GM19238 (cell line): ENCODE measurements around the gene ATP11A.

Source experiments
- DNase-seq: peaks from one replicate; pipeline ENCODE4 v3.0.0; 2011; ENCODE audit warnings: low spot score; ENCODE audit not compliant: insufficient read length

The ATP11A gene

GRCh38 chr13:112709825-112710783 lies 20.3 kb downstream of the ATP11A start:
- DNase-seq, result no peak

GRCh38 chr13:112710855-112711527 lies 21.2 kb downstream of the ATP11A start:
- no peak for DNase-seq

- DNase-seq, result no peak
Observed at GRCh38 chr13:112711528-112712265, 21.9 kb downstream of the ATP11A start.

- DNase-seq, result no peak
Observed at GRCh38 chr13:112712451-112713207, 22.8 kb downstream of the ATP11A start.

DNA sequence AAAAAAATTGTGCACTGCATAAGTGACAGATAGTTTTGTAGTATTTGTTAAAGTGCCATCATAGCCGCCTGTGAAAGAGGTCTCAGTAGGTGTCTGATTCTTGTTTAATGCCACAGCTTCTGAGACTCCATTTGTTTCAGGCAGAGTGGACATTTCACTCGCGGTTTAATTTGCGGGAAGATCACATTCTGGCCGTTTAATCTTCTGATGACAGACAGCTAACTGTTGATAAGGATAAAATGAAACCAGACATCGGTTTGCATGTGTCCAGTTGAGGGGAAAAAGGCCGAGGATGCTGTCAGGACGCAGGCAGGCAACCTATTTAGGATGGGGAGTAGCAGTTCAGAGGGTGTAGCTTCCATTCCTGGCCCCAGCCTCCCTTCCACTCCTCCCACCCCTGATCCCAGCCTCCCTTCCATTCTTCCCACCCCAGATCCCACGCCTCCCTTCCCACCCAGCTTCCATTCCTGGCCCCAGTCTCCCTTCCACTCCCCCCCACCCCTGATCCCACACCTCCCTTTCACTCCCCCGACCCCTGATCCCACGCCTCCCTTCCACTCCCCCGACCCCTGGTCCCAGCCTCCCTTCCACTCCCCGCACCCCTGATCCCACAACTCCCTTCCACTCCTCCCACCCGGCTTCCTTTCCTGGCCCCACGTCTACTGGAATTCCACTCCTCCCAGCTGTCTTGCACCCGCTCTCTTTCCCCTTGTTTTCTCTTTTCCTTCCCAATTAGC lies 23.8 kb downstream of the ATP11A start:
- DNase-seq, result no peak

DNA sequence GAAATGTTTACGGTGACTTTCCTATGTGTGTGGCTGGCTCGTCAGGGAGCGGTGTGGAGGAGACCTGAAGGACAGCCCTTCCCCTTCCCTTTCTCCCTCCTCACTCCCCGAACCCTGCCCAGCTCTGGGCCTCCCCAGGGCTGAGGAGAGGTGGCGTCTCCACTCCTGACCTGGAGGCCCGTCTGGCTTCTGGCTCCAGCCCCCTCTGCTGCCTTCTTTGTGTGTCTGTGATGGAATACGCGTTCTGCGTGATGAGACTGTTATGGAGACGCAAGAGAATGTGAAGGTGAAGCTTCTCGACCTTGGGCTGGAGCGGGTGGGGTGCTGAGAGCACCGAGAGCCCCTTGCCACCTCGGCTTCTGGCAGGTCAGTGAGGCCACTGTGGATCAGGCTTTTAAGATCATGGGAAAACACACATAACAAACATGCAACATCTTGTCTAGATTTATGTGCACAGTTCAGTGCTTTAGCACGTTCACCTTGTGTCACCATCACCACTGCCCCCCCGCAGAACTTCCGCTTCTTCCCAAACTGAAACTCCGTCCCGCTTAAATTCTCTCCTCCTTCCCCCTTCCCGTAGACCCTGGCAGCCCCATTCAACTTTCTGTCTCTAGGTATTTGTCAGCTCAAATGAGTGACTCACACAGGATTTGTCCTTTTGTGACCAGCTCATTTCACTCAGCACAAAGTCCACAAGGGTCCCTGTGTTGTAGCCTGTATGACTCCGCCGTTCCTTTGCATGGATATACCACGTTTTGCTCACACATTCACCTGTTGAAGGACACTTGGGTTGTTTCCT lies 24.7 kb downstream of the ATP11A start:
- DNase-seq, result no peak

DNA sequence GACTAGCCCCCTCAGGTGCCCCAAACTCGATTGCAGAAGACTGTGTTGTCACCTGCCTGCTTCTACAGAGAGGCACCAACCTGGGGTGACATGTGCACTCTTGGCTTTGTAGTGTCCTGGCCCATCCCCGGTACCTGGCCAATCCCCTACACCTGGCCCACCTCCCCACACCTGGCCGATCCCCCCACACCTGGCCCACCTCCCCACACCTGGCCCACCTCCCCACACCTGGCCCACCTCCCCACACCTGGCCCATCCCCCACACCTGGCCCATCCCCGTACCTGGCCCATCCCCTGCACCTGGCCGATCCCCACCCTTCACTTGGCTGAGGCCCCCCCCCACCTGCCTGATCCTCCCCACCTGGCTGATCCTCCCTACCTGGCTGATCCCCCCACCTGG lies 25.4 kb downstream of the ATP11A start:
- no peak for DNase-seq

- no peak for DNase-seq
Observed at GRCh38 chr13:112715715-112716460, 26.1 kb downstream of the ATP11A start.

DNA sequence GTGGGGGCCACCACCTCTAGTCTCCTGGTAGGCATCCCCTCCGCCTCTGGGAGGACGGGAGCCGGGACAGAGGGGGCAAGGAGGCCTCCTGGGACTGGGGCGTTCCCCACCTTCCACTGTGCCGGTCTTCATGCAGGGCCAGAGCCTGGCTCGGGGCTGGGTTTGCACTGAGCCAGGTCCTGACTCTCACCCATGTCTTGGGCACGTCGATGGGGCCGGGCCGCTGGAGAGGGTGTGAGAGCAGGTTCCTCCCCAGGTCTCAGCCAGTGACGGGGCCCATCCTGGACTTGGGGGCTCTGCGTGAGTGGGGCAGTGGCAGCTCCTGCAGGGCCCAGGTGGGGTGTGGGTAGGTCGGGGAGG lies 26.6 kb downstream of the ATP11A start:
- DNase-seq, result no peak

DNA sequence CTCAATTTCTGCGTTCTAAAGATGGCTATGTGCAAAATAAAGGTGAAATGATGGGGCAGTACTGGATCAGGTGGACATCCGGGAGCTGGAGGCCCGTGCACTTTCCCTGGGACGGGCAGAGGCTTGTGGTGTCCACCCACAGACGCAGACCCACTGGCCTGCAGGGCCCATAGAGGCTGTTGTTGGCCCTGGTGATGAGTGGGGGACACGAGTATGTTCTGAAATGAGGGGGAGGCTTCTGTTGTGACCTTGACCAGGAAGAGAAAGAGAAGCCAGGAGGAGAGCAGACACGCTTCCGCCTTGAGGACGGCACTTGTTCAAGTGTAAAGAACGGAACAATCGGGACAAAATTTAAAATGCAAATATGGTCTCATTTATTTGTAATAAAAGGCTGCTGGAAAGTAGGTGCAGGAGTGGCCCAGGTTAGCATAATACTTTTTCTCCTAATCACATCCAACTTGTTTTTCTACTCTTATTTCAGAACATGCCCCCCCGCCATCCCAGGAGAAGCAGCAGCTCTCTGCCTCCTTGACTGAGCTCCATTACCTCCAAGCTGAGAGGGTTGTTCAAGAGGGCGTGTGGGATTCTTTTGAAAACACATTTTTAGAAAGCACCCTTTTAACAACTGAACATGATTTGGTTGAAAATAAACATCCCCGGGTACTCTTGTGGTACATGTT lies 27.1 kb downstream of the ATP11A start:
- no peak for DNase-seq

DNA sequence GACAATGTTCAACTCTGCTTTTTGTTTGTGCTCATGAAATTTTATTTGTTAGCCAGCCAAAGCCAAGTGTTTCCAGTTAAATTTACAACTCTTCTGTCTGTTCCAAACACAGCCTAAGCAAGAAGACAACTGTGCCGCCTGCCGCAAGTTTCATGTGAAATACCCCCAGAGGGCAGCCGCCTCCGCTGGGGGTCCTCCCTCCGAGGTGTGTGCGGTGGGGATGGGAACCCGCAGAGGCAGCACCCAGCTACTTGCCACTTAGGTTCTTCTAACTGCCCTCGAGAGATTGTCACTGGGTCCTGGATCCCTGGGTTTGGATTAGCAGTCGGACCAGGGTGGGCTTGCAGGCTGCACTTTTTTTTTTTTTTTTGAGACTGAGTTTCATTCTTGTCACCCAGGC lies 28.5 kb downstream of the ATP11A start:
- DNase-seq, result no peak

GRCh38 chr13:112719016-112719415 lies 29.2 kb downstream of the ATP11A start:
- no peak for DNase-seq

- DNase-seq, result no peak
Observed at GRCh38 chr13:112719556-112719955, 29.7 kb downstream of the ATP11A start.

DNA sequence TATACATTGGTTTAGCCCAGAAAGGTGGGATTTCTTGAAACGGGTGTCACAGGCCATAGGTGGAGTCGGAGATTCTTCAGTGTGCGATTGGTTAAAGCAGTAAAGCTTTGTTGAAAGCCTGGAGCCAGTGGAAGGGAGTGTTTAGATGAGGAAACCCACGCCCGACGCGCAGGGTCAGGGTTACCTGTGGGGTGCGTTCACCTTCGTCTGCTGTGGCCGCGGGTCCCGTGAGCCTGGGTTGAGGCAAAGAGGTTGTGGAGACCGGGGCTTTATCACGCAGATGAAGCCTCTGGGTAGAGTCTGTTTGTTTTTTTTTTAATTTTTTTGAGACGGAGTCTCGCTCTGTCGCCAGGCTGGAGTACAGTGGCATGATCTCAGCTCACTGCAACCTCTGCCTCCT lies 30.4 kb downstream of the ATP11A start:
- DNase-seq, result no peak

- no peak for DNase-seq
Observed at GRCh38 chr13:112720814-112721197, 31.0 kb downstream of the ATP11A start.

DNA sequence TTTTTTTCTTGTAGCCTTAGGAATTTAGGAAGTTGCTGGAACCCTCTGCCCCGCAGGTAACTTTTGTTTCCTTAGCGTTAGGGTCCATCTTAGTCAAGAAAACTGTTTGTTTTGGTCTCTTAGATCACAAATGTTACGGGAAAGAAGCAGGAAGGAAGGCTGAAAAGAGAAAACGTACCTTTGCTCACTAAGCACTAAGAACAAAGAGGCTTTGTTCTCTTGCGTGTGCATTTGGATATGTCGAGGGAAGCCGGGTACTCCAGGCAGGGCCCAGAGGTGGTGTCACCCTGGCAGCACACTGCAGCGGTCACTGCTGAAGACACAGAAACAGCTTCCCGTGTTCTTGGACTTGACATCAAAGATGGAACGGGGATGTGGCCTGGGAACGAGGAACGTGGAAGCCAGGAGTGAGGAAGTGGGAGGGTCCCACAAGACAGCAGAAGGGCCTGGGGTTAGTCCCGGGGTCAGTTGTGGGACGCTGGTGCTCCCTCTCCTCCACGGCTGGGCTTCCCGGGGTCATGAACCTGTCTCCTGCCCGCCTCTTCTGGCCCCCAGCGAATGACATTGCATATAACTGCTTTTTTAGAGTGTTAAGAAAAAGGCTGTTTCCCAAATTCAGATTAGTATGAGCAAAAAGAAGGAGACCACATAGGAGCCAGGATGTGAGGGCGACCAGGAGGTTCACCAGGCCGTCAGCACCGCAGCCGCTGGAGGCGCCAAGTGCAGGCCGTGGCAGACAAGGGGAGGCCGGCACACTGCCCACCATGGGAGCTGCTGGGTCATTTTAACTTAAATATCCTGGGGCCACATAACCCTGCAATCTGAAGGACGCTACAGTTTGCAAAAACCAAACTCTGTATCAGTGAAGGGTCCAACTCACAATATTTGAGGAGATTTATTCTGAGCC lies 31.6 kb downstream of the ATP11A start:
- no peak for DNase-seq

DNA sequence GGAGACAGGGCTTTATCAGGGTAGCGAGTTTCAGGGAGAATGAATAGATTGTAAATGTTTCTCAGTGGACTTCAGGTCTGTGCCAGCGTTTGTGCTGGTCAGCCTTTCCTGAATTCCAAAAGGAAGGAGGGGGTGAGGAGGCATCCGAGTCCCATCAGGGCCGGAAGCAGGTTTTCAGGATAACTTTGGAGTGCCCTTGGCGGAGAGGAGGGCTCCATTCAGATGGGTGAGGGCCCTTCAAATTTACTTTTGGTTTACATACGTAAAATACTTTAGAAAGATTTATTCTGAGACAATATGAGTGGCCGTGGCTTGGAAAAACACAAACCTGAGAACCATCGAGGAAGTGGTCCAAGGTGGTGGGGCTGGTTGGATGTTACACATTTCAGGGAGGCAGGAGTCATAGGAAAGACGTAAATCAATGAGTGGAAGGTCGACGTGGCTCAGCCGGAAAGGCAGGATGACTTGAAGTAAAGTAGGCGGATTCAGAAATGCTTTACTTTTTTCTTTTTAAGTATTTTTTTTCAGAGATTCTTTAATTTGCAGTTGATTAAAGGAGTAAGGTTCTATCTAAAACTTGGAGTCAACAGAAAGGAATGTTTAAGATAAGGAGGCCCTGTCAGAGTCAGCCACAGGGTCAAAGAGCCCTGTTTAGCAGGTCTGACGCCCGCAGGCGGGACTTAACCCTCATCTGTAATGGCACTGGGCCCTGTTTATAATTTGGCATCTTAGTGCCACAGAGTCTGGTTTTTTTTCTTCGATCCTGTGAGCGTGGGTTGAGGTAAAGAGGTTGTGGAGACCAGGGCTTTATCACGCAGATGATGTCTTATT lies 32.8 kb downstream of the ATP11A start:
- DNase-seq, result no peak
